Left kidney (tissue), 2 donors: ENCODE results near the gene PET100. TPM values are rescaled to one million over a fixed set of nuclear protein-coding genes. Genes with fewer than 3 reads are reported as not detected.

Experiments used
- DNase-seq: peaks from one replicate; pipeline ENCODE4 v3.0.0-alpha.2; 2013
- polyA plus RNA-seq: library from polyadenylated mRNA; unstranded; fragments of 120-200 nt; gene quantifications from one replicate; pipeline ENCODE4 v1.2.1, GENCODE V29; 2013; ENCODE audit not compliant: insufficient read length

Gene PET100
- polyA plus RNA-seq, 1 donor, result 114 TPM

DNA sequence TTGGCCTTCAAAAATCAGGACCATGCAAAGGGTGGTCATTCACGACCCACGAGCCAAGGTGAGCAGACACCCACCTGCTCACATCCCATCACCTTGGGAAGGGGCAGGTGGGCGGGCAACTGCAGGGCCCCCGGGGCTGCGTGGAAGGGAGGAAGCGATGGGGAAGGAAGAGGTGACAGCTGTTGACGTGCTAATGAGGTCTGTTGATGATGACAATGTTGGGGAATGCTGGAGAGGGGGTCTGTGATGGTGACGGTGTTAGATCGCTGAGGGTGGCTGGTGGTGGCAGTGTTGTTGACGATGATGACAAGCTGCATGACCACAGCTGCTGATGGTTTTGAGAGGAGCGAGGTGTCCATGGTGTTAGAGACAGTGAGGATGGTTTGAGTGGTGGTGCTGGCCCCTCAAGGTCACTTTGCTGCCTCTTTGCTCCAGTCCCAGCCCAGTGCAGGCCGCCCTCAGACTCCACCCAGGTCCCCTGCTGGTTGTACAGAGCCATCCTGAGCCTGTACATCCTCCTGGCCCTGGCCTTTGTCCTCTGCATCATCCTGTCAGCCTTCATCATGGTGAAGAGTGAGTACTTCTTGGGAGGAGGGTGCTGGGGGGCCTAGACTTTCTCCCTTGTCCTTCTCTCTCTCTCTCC is 48.2 kb downstream of the PET100 start:
- no peak for DNase-seq

DNA sequence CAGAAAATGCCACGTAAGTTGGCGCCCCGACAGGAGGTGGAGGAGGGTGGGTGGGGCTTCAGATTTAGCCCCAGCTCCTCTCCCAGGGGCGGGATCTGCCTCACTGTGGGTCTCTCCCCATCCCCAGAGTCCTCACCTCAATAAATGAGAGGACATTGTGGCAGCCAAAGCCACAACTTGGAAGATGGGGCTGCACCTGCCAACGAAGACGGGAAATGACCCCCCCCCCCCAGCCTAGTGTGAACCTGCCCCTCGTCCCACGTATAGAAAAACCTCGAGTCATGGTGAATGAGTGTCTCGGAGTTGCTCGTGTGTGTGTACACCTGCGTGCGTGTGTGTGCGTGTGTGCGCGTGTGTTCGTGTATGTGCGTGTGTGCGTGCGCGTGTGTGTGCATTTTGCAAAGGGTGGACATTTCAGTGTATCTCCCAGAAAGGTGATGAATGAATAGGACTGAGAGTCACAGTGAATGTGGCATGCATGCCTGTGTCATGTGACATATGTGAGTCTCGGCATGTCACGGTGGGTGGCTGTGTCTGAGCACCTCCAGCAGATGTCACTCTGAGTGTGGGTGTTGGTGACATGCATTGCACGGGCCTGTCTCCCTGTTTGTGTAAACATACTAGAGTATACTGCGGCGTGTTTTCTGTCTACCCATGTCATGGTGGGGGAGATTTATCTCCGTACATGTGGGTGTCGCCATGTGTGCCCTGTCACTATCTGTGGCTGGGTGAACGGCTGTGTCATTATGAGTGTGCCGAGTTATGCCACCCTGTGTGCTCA is 49.6 kb downstream of the PET100 start:
- no peak for DNase-seq

DNA sequence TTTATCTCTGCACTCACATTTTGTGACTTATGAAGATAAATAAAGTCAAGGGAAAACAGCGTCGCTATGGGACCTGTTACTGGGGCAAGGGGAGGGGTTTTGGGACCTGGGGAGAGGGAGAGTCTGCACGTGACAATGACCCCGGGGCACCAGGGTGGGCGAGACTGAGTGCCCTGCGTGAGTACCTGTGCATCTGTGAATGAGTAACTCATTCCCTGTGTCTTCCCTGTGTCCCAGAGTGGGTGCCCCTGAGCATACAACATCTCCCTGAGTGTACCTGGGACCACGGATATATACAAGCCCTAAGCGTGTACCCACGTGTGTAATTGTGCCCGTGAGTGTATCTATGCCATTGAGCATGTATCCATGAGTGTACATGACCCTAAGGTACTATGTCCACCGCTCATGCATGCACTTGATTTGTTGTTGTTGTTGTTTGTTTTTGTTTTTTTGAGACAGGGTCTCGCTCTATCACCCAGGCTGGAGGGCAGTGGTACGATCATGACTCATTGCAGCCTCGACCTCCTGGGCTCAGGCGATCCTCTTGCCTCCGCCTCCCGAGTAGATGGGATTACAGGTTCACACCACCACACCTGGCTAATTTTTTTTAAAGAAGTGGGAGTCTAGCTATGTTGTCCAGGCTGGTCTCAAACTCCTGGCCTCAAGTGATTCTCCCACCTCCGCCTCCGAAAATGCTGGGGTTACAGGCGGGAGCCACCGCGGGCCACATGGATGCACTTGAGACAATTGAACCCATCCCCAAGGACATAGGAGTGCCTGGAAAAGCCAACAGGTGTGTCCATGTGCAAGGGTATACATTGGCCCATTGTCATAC is 50.4 kb downstream of the PET100 start:
- no peak for DNase-seq

DNA sequence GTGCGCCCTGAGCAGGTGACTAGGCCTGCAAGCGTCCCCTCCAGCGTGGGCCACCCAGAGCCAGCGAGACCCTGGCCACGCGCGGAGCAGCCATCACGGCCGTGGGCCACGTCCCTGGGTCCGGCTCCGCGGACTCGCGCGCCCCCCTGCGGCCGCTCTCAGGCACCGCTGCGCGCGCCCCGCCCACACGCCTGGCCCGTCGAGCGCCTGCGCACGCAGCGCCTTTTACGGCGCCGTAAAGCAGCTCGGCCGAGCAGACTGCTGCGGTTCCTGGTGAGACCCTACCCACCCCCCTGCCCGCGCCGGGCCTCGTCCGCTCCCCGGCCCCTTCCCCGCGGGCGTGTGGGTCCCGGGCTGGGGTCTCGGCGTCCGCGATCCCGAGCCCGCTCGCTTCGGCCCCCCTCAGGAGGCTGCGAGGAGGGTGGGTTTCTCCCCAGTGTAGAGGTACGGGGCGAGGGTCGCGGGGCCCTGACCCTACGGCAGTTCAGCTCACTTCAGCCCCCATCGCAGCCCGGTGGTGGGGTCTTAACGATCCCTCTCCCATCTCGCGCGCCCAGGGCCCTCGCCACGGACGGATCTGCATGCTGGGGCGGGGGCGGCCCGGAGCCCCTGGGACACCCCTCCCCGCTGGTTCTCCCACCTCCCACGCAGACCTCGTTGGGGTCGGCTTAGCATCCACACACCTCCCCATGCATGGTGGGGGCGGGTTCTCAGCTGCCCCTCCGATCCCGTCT is 51.2 kb downstream of the PET100 start, which contains the start of gene TRAPPC5:
TSS of gene TRAPPC5 (plus strand) at position 228 of the 734 bp plus-strand sequence. CDS start 1,421 bp downstream, outside the sequence.
- peak; percentile 85 for DNase-seq

Other genes starting within 250 kb of the PET100 start
- gene PEX11G, start 140.8 kb upstream of the PET100 start, polyA plus RNA-seq, result 4.3 TPM
- 34.6 TPM for gene ZNF358, start 113.7 kb upstream of the PET100 start, polyA plus RNA-seq
- 17.0 TPM for gene MCOLN1, start 107.2 kb upstream of the PET100 start, polyA plus RNA-seq
- gene PNPLA6, start 94.1 kb upstream of the PET100 start, polyA plus RNA-seq, result 35.1 TPM
- 18.9 TPM for gene CAMSAP3, start 33.9 kb upstream of the PET100 start, polyA plus RNA-seq
- 29.4 TPM for gene XAB2, start 248 bp upstream of the PET100 start, polyA plus RNA-seq
- 0.80 TPM for gene PCP2, start 3.9 kb downstream of the PET100 start, polyA plus RNA-seq
- 74.5 TPM for gene STXBP2, start 7.3 kb downstream of the PET100 start, polyA plus RNA-seq
- 0.40 TPM for gene RETN, start 39.3 kb downstream of the PET100 start, polyA plus RNA-seq
- not detected for gene MCEMP1, start 47.3 kb downstream of the PET100 start, polyA plus RNA-seq
- gene TRAPPC5, start 51.0 kb downstream of the PET100 start, polyA plus RNA-seq, result 34.1 TPM
- not detected for gene FCER2, start 72.3 kb downstream of the PET100 start, polyA plus RNA-seq
- gene CLEC4G, start 102.3 kb downstream of the PET100 start, polyA plus RNA-seq, result not detected
- 1.4 TPM for gene CD209, start 117.7 kb downstream of the PET100 start, polyA plus RNA-seq
- gene CLEC4M, start 133.4 kb downstream of the PET100 start, polyA plus RNA-seq, result 1.8 TPM
- gene EVI5L, start 200.4 kb downstream of the PET100 start, polyA plus RNA-seq, result 16.5 TPM
- 5.9 TPM for gene PRR36, start 244.6 kb downstream of the PET100 start, polyA plus RNA-seq